ENCODE measurements around the gene NR2F1. TPM values are rescaled to one million over a fixed set of nuclear protein-coding genes. Genes with fewer than 3 reads are reported as not detected.
A peak's percentile ranks its signal among the peaks of the same experiment; 100 is the strongest.
"Not testable (repeated sequence)": the region's sequence is repeated elsewhere in the genome, so short reads cannot be mapped to it uniquely, and the experiment has no call there.

The NR2F1 gene
- not detected for polyA plus RNA-seq (2012; ENCODE audit: missing spikeins)

DNA sequence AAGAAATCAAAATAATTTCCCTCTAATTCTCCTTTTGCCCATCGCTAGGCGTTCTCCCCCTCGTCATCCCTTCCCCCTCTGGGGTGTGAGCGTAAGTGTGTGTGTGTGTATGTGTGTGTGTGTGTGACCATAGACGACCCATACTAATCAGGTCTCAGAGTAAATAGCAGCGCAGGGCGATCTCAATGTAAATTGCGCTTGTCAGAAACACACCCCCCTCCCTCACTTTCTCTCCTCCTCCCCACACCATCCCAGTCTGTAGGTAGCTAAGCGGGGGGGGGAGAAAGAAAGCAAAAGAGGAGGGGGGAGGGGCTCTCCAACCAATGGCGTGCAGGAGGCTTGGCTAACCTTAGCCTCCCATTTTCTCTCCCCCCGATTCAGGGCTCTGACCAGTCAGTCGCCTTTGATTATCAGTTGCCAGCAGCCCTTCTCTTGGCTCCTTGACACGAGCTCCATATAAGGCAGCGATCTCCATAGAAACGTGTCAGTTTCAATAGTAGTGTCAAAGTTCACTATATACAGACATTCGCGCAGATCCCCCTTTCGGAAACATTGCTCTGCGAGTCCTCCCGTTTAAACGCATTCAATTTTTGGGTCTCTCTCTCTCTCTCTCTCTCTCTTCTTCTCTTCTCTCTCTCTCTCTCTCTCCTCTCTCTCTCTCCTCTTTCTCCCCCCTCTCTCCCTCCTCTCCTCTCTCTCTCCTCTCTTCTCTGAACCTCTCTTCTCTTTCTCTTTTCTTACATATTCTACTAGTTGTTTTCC lies at the start of gene NR2F1:
Gene NR2F1 (plus strand): TSS at position 546 of the 762 bp plus-strand sequence. CDS start 1,802 bp downstream, outside the sequence.
- DNase-seq (ENCODE audit: insufficient read length): no peak
- peak; percentile 77 for FAIRE-seq
- TF ChIP-seq POLR2AphosphoS5 (IDR thresholded peaks at IDR 0.05; ENCODE audit: low read depth, low read length) (no peak), POLR2A (IDR thresholded peaks at IDR 0.05; ENCODE audit: low read depth, low read length) (no peak), TAF1 (IDR thresholded peaks at IDR 0.05; ENCODE audit: borderline replicate concordance, low read depth, low read length) (no peak)

DNA sequence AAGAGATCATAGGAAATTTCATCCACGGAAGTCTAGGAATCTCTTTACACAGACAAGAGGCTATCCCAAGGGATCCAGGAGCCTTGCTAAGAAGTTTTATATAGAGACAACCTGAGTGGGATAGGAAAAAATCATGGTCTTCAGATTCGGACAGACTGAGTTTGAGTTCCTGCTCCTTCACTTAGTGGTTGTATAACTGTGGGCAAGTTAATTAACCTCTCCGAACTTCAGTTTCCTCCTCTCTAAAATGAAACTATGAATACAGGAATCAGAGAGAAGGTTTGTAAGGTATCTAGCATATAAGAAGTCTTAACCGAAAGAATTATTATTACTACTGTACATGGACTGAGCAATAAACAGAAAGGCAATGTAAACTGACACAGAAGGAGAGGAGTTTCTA lies 37.1 kb upstream of the NR2F1 start:
- no peak for TF ChIP-seq POLR2AphosphoS5 (IDR thresholded peaks at IDR 0.05; ENCODE audit: low read depth, low read length)
- no peak for TF ChIP-seq POLR2A (IDR thresholded peaks at IDR 0.05; ENCODE audit: low read depth, low read length)
- TF ChIP-seq TAF1 (IDR thresholded peaks at IDR 0.05; ENCODE audit: borderline replicate concordance, low read depth, low read length): no peak
- DNase-seq (ENCODE audit: insufficient read length): no peak
- FAIRE-seq: no peak

DNA sequence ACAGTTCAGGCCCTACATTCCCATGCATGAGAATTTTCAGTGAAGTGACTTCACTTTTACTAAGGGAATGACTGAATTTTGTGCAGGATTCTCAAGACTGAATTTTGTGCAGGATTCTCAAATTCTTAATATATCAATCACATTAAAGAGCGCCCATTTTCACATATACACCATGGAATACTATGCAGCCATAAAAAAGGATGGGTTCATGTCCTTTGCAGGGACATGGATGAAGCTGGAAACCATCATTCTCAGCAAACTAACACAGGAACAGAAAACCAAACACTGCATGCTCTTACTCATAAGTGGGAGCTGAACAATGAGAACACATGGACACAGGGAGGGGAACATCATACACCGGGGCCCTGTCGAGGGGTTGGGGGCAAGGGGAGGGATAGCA lies 33.4 kb upstream of the NR2F1 start:
- DNase-seq (ENCODE audit: insufficient read length); FAIRE-seq: not testable (repeated sequence)

DNA sequence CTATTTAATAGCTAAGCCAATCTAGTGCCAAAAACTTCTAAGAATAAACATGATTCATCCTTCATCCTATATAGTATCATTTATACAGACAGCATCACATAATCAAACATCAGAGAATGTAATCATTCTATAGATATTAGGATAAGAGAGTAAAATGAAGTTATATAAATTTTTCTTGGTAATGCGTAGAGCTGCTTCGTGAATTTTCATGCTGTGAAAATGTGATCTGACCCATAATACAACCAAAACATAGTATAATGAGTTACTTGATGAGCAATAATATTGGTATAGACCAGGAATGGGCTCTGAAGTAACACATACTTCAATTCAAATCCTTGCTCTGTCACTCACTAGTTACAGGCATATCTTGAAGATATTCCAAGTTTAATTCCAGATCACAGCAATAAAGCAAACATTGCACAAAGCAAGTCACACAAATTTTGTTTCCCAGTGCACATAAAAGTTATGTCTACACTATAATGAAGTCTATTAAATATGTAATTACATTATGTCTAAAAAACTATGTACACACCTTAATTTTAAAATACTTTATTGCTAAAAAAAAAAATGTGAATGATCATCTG lies 25.9 kb upstream of the NR2F1 start:
- no peak for FAIRE-seq

DNA sequence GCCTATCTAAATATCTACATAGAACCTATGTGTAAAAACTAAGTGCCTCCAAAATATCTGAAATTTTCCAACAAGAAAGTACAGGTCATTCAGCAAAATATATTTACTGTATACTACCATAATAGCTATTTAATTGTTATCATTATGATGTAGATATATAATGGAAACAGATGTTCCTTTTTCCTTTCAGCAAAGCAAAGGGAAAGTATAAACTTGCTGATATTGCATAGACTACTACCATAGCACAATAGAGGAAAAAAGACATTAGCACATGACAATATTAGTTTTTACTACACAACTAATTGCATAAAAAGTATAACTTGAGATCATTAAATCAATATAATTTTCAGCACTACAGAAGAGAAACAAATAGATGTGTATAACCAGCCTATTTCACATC lies 16.9 kb upstream of the NR2F1 start:
- DNase-seq (ENCODE audit: insufficient read length) (no peak), FAIRE-seq (no peak)
- TF ChIP-seq POLR2A (IDR thresholded peaks at IDR 0.05; ENCODE audit: low read depth, low read length): no peak
- TF ChIP-seq POLR2AphosphoS5 (IDR thresholded peaks at IDR 0.05; ENCODE audit: low read depth, low read length): no peak
- TF ChIP-seq TAF1 (IDR thresholded peaks at IDR 0.05; ENCODE audit: borderline replicate concordance, low read depth, low read length): no peak

More for the DNA sequence above, 25.9 kb upstream of the NR2F1 start:
- no peak for TF ChIP-seq POLR2AphosphoS5 (IDR thresholded peaks at IDR 0.05; ENCODE audit: low read depth, low read length)
- no peak for TF ChIP-seq TAF1 (IDR thresholded peaks at IDR 0.05; ENCODE audit: borderline replicate concordance, low read depth, low read length)
- no peak for TF ChIP-seq POLR2A (IDR thresholded peaks at IDR 0.05; ENCODE audit: low read depth, low read length)
- DNase-seq (ENCODE audit: insufficient read length): no peak

DNA sequence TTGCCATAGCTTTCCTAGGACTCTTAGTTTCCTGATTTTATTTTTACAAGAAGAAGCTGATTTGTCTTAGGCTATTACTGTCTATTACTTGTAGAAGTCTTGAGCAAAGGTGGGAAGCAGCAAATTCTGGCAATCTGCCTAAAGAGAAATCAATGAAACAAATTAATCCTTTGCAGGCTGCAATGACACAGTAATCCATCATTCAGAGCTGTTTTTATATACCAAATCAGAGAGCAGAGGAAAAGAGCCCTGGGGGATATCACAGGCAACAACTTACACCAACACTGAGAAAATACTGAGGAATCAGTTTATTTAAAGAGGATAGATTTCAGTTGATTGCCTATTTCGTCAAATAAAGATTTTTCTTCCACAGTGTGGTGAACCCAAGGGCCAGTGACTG lies 15.6 kb upstream of the NR2F1 start:
- TF ChIP-seq POLR2AphosphoS5 (IDR thresholded peaks at IDR 0.05; ENCODE audit: low read depth, low read length) (no peak), POLR2A (IDR thresholded peaks at IDR 0.05; ENCODE audit: low read depth, low read length) (no peak), TAF1 (IDR thresholded peaks at IDR 0.05; ENCODE audit: borderline replicate concordance, low read depth, low read length) (no peak)
- no peak for FAIRE-seq
- DNase-seq (ENCODE audit: insufficient read length): no peak

DNA sequence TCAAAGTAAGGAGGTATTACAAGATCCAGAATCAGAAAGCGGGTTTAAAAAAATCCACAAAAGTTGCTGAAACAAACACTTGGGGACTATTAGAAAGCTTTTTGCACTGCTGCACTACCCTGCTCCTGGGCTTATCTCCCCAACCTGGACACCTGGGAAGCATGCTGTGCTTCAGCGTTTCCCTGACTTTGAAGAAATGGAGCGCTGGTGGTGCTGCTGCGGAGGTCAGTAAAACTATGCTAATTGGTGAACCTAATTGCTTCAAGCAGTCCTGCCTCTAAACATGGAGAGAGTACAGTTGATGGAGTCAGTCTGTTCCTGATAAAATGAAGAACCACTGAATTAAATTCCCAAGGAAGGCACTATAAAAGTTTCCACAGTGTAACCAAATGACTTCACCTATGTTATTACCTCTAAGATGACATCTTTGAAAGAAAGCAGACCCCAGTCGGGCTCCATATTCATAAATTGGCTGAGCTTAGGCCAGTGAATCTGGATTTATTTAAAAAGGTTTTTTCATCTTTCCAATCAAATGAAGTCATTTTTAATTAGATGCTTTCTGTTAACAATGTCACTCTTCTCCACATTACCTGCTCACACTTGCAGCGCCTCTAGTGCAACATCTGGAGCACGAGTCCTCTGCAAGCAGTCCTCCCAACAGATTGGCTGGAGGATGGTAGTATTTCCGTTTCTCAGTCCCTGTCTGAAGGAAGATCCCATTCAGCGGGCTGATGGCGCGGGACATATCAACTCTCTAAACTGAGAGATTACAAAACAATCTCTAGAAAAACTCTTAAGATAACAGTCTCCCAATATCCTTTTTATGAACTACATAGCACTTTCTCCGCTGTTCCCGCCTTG lies 13.5 kb upstream of the NR2F1 start:
- TF ChIP-seq POLR2A (IDR thresholded peaks at IDR 0.05; ENCODE audit: low read depth, low read length) (no peak), POLR2AphosphoS5 (IDR thresholded peaks at IDR 0.05; ENCODE audit: low read depth, low read length) (no peak), TAF1 (IDR thresholded peaks at IDR 0.05; ENCODE audit: borderline replicate concordance, low read depth, low read length) (no peak)
- FAIRE-seq (no peak), DNase-seq (ENCODE audit: insufficient read length) (no peak)

DNA sequence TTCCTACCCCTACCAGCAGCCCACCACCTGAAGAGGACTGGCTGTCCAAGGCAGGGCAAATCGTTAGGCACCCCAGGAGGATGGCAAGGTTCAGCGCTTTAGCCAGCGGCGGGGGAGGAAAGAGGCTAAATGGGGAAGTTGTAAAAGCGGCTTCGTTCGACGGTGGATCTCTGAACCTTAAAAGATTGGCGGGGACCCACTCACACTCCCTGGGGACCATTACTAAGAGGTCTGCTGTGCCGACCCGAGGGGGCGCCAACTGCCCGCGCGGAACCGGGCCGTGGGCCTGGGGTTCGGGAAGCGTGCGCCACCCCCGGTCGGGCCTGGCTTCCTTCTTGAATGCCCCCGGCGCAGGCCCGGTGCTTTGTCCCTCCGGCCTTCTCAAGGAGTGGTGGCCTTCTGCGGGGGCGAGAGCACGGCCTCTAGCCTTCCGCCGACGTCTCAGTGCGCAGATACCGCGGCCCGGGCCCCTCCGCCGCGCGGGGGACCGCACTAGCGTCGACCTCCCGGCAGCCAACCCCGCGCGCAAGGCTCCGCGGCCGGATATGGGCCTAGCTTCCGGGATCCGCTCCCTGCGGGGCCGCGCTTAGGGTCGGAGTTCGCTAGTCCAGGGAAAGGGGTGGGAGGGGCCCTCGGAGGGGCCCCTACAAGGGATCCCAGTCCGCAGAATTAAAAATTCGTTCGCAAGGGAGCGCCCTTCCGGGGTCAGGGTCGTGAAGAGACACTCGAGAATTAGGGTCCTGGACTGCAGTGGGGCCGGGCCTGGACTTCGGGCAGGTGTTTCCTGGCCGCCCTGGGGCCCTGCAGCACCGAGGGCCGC lies 12.5 kb upstream of the NR2F1 start:
- no peak for DNase-seq (ENCODE audit: insufficient read length)
- TF ChIP-seq TAF1 (IDR thresholded peaks at IDR 0.05; ENCODE audit: borderline replicate concordance, low read depth, low read length) (no peak), POLR2A (IDR thresholded peaks at IDR 0.05; ENCODE audit: low read depth, low read length) (no peak), POLR2AphosphoS5 (IDR thresholded peaks at IDR 0.05; ENCODE audit: low read depth, low read length) (no peak)
- FAIRE-seq: no peak

DNA sequence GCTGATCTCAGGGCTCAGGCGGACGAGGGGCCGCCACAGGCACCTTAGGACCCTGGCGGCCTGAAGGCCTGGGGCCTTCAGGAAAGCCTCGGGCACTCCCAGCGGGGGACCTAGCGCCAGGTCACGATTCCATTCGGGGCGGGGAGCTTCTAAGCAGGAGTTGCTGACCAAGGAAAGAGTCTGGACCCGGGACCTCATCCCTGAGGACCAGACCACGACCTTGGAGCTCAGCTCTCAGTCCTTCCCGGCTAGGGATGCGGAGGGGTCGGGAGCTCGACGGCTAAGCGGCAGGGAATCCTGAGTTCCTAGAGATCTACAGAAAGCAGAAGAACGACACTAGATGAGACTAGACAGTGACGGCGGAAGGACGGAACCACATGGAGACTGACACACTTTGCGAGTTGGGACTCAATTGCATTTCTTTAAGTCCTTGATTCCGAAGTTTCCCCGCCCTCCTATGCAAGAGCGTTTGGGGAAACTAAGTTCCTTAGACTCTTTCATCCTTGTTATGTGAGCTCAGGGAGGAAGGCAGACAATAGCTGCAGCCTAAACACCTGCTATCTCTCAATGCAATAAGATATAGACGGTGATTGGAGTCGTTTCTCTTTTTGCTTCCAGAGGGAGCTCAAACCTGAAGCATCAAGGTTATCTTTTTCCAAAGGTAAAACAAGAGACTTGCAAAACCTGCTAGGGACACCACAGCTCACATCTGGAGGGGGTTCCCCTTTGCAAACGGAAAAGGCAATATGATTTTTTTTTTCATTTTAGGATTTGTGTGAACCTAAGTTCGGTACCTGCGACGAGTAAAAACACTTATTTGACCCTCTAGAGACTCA lies 11.7 kb upstream of the NR2F1 start:
- no peak for TF ChIP-seq POLR2A (IDR thresholded peaks at IDR 0.05; ENCODE audit: low read depth, low read length)
- TF ChIP-seq TAF1 (IDR thresholded peaks at IDR 0.05; ENCODE audit: borderline replicate concordance, low read depth, low read length): no peak
- TF ChIP-seq POLR2AphosphoS5 (IDR thresholded peaks at IDR 0.05; ENCODE audit: low read depth, low read length): no peak

DNA sequence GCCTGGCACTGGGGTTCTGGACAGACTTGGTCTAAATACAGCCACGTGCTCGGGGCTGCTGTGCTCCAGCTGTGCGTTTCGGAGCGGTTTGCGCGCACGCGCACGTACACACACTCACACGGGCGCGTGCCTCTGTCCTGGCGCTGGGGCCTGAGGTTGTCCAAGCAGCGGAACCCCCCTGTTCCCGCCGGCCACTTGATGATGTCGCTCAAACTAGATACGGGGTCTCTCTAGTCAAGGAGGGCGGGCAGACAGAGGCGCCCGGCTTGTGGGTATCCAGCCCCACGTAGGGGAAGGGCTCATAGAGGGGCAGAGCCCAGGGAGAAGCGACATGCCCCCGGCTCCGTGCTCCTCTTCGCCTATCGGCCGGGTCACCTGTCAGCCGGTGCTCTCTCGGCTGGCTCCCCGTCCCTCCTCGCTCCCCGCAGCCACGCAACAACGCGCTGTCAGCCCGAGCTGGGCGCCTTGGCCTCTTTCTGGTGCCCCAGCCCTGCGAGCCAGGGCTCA lies 10.9 kb upstream of the NR2F1 start:
- no peak for TF ChIP-seq TAF1 (IDR thresholded peaks at IDR 0.05; ENCODE audit: borderline replicate concordance, low read depth, low read length)
- TF ChIP-seq POLR2AphosphoS5 (IDR thresholded peaks at IDR 0.05; ENCODE audit: low read depth, low read length): no peak
- TF ChIP-seq POLR2A (IDR thresholded peaks at IDR 0.05; ENCODE audit: low read depth, low read length): no peak
- DNase-seq (ENCODE audit: insufficient read length) (no peak), FAIRE-seq (no peak)

More for the DNA sequence above, 11.7 kb upstream of the NR2F1 start:
- FAIRE-seq (no peak), DNase-seq (ENCODE audit: insufficient read length) (no peak)

Measured in GM12892 (cell line).